HepG2 (cell line): ENCODE results near the gene APOL2. TPM values are rescaled to one million over a fixed set of nuclear protein-coding genes. Genes with fewer than 3 reads are reported as not detected.

ENCODE experiments used
- ATAC-seq: fragments of 200-7000 bp; cut with Tn5 transposase; 3 replicates; pipeline ENCODE4 v1.9.1; 2020; ENCODE audit warnings: mild to moderate bottlenecking, moderate library complexity
- BruUV-seq: library from RNA; stranded (reverse); fragments of 400-500 nt; replicated peaks from 2 replicates; lab custom pipeline; 2021; lab: Mats Ljungman, UMichigan
- CTCF ChIA-PET: fragments of 300-600 bp; formaldehyde crosslinking; extraction: SDS; loops from one replicate; lab custom pipeline; 2021; ENCODE audit warnings: low total read pairs, inconsistent platforms, low intra/inter-chr PET ratio; lab: Yijun Ruan, JAX
- POLR2A ChIA-PET: fragments of 350-600 bp; sonication (Branson Sonifier 250); formaldehyde crosslinking; loops from one replicate; lab custom pipeline; 2020; ENCODE audit warnings: antibody characterized with exemption, inconsistent platforms; lab: Yijun Ruan, JAX
- DNase-seq: peaks from one replicate; pipeline ENCODE4 v3.0.0-alpha.2; 2015; ENCODE audit warnings: low spot score
- FAIRE-seq: peaks from 3 replicates; lab custom pipeline; 2011; peaks lifted over from hg19 to GRCh38; lab: Jason Lieb, UNC
- H2AFZ ChIP-seq: one replicate; pipeline ENCODE4 v1.6.1; 2011; ENCODE audit warnings: low read length, inconsistent platforms
- H3K27ac ChIP-seq: fragments of 300-600 bp; 3 replicates; pipeline ENCODE4 v1.8.0; 2011; ENCODE audit warnings: mixed run types, mild to moderate bottlenecking, mixed read lengths, low read length, inconsistent platforms; ENCODE audit not compliant: insufficient read depth; ENCODE audit errors: extremely low read length
- H3K27me3 ChIP-seq, 2 experiments: fragments of 200-600 bp in 1 of 2; 2 replicates in 1 of 2; 3 replicates in 1 of 2; pipeline versions ENCODE4 v1.6.0 to v1.8.0; 2011; ENCODE audit warnings: low read length in 2 of 2, mild to moderate bottlenecking in 2 of 2, moderate library complexity in 2 of 2, inconsistent platforms in 1 of 2; ENCODE audit not compliant: insufficient read depth in 2 of 2, control insufficient read depth in 1 of 2
- H3K36me3 ChIP-seq, 2 experiments: fragments of 200-600 bp in 1 of 2; replicated peaks in 1 of 2; 2 replicates in 1 of 2; 3 replicates in 1 of 2; pipeline versions ENCODE4 v1.5.1 to v1.8.0; 2011; ENCODE audit warnings: low read length in 2 of 2, inconsistent platforms in 1 of 2; ENCODE audit not compliant: insufficient read depth in 2 of 2, control insufficient read depth in 1 of 2
- H3K4me1 ChIP-seq: 2 replicates; pipeline ENCODE4 v1.5.1; 2012; ENCODE audit warnings: low read length, inconsistent platforms; ENCODE audit not compliant: insufficient read depth
- H3K4me2 ChIP-seq: 2 replicates; pipeline ENCODE4 v1.6.0; 2011; ENCODE audit warnings: low read depth, low read length, inconsistent platforms
- H3K4me3 ChIP-seq, 3 experiments: fragments of 200-600 bp in 1 of 3; sonication (generic), shearing (Covaris generic) in 1 of 3; replicated peaks in 1 of 3; 2 replicates each; pipeline ENCODE4 v1.5.1; 2011 to 2016; ENCODE audit warnings: low read length in 3 of 3, inconsistent platforms in 2 of 3, low read depth in 2 of 3, mild to moderate bottlenecking in 2 of 3, control low read depth in 1 of 3, mixed read lengths in 1 of 3; ENCODE audit not compliant: insufficient read depth in 1 of 3
- H3K79me2 ChIP-seq: one replicate; pipeline ENCODE4 v1.6.1; 2011; ENCODE audit warnings: low read length, inconsistent platforms; ENCODE audit not compliant: insufficient read depth
- H3K9ac ChIP-seq: 2 replicates; pipeline ENCODE4 v1.6.0; 2011; ENCODE audit warnings: mild to moderate bottlenecking, low read depth, low read length, inconsistent platforms; ENCODE audit not compliant: insufficient read depth
- H3K9me3 ChIP-seq: 2 replicates; pipeline ENCODE4 v1.5.1; 2012; ENCODE audit warnings: mild to moderate bottlenecking, low read length
- H4K20me1 ChIP-seq: 2 replicates; pipeline ENCODE4 v1.6.0; 2011; ENCODE audit warnings: inconsistent platforms, mild to moderate bottlenecking, low read length, moderate library complexity; ENCODE audit not compliant: insufficient read depth
- HBP1 ChIP-seq: IDR thresholded peaks from 2 replicates; pipeline ENCODE4 v1.6.1; 2016; ENCODE audit warnings: low read depth, control low read depth
- NFIC ChIP-seq: IDR thresholded peaks from 2 replicates; pipeline ENCODE4 v1.6.1; 2012; ENCODE audit warnings: mild to moderate bottlenecking, low read length, inconsistent platforms
- NFYC ChIP-seq: IDR thresholded peaks from 2 replicates; pipeline ENCODE4 v1.6.1; 2016; ENCODE audit warnings: missing genetic modification reagents, missing compliant biosample characterization
- PPARG ChIP-seq: conservative IDR thresholded peaks from 2 replicates; pipeline ENCODE4 v1.6.1; 2016; ENCODE audit warnings: missing biosample characterization, missing genetic modification reagents
- SOX13 ChIP-seq, 3 experiments: fragments of 450-650 bp in 1 of 3; sonication (generic) in 1 of 3; formaldehyde crosslinking in 1 of 3; IDR thresholded peaks in 2 of 3; conservative IDR thresholded peaks in 1 of 3; 2 replicates each; pipeline versions ENCODE4 v1.5.0 to v1.6.1; 2016 to 2020; ENCODE audit warnings: antibody characterized with exemption in 1 of 3, mild to moderate bottlenecking in 1 of 3, missing compliant biosample characterization in 1 of 3, missing genetic modification reagents in 1 of 3, moderate library complexity in 1 of 3
- ZC3H4 ChIP-seq: sonication (generic); formaldehyde crosslinking; IDR thresholded peaks from 2 replicates; pipeline ENCODE4 v1.4.0; 2020; ENCODE audit warnings: missing genetic modification reagents, borderline replicate concordance
- ZNF460 ChIP-seq: sonication (generic); formaldehyde crosslinking; IDR thresholded peaks from 2 replicates; pipeline ENCODE4 v1.5.1; 2020; ENCODE audit warnings: missing genetic modification reagents, mild to moderate bottlenecking, borderline replicate concordance
- ZXDC ChIP-seq: sonication (generic); formaldehyde crosslinking; IDR thresholded peaks from 2 replicates; pipeline ENCODE4 v1.5.0; 2020; ENCODE audit warnings: mild to moderate bottlenecking, missing genetic modification reagents
- WGBS: methylation state at CpG from one replicate; pipeline ENCODE4 v1.1.6; 2017; ENCODE audit warnings: low lambda C conversion rate; 5-methylcytosine and 5-hydroxymethylcytosine counted together
- in situ Hi-C: cut with HindIII; loops from 2 replicates; pipeline ENCODE4 v1.10.0; 2017; ENCODE audit warnings: low pct_unique_long_range_greater_than_20kb; ENCODE audit not compliant: extremely low pct_ligation_motif_present
- intact Hi-C: fragments of 100-400 bp; cut with micrococcal nuclease; formaldehyde crosslinking; loops from one replicate; pipeline ENCODE4 v1.10.0; 2022; ENCODE audit not compliant: unreplicated experiment
- polyA plus RNA-seq, 8 experiments: library from polyadenylated mRNA; depleted of rRNA in 3 of 8; stranded (reverse) in 7 of 8; unstranded in 1 of 8; fragments of >200 nt; fragmentation: Illumina TruSeq in 4 of 8; extraction: Trizol in 4 of 8; gene quantifications; 2 replicates each; pipeline versions ENCODE4 v1.2.1 to v1.2.3, GENCODE V29; 2011 to 2016; ENCODE audit warnings: low read depth in 4 of 8, missing spikeins in 1 of 8, mixed read lengths in 1 of 8; ENCODE audit not compliant: insufficient read depth in 1 of 8
- total RNA-seq, 5 experiments: library from RNA; depleted of rRNA; stranded (reverse); fragments of >200 nt; fragmentation: Illumina TruSeq; extraction: Trizol; gene quantifications; 2 replicates each; pipeline ENCODE4 v1.2.3, GENCODE V29; 2016; ENCODE audit warnings: low read depth in 1 of 5
- TF ChIP-seq, protein P1 (sequence below): sonication (generic); formaldehyde crosslinking; IDR thresholded peaks from 2 replicates; pipeline ENCODE4 v1.5.0; 2020; ENCODE audit warnings: missing genetic modification reagents

The APOL2 gene
- total and polyA plus RNA-seq, 2 of the 13 experiments (the other 11 are each of a cell fraction or from before 2014, with no cell fraction given): 28.7 to 51.2 TPM

GRCh38 chr22:36194385-36194784 is 44.9 kb downstream of the APOL2 start (continued):
- TF ChIP-seq HBP1 (CRISPR knock-in tag): no peak
- TF ChIP-seq NFYC (CRISPR knock-in tag): no peak
- TF ChIP-seq ZXDC (CRISPR knock-in tag): no peak
- TF ChIP-seq, all 625 proteins: peak for 0

DNA sequence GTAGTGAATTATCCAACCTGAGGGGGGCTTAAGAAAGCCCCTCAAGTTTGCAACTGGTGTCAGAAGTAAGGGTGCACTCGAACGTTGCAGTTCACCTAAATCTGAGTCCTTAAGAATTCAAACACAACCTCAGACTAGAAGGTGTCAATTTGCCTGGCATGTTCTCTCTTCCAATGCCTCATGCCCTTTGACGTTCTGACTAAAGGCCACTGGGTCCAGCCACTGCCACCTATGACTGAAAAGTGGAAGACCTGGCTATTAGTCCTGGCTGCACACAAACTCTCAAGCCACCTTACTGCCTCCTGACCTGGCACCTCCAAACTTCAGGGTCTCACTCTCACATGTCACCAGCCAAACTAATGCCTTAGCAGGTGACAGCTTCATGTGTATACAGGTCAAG is 45.8 kb downstream of the APOL2 start:
- POLR2A ChIA-PET: no interaction called here
- no peaks in the 10 kb centered on the region for H3K36me3 ChIP-seq
- in situ Hi-C loops: no loop called here
- no peak overlapping the region for H2AFZ ChIP-seq
- WGBS: 28% methylated on average over 3 of the region's 3 CpGs
- ATAC-seq (no peak), DNase-seq (no peak)
- intact Hi-C loops: no loop called here
- no peaks in the 10 kb centered on the region for H3K9me3 ChIP-seq
- no peaks in the 10 kb centered on the region for H4K20me1 ChIP-seq
- CTCF ChIA-PET: interaction anchor here (2.5 to 3.1 kb wide), 2 partner anchors 28 to 93 kb away, joined by 14 to 22 read pairs; no protein-coding TSS in a partner anchor
- H3K9ac ChIP-seq: no peak overlapping the region
- H3K4me2 ChIP-seq: no peak overlapping the region
- H3K4me1 ChIP-seq: peaks cover 24% of the 10 kb centered on the region
- no TSS peak for BruUV-seq
- H3K27me3 ChIP-seq: no peaks in the 10 kb centered on the region
- H3K27ac ChIP-seq: no peak overlapping the region
- TF ChIP-seq SOX13 (IDR thresholded peaks at IDR 0.05) (no peak), SOX13 (CRISPR knock-in tag; conservative IDR thresholded peaks at IDR 0.05 in 1 of 2, IDR thresholded peaks at IDR 0.05 in 1 of 2) (no peak), NFIC (no peak), PPARG (CRISPR knock-in tag) (no peak), ZNF460 (CRISPR knock-in tag) (no peak), ZC3H4 (CRISPR knock-in tag) (no peak)
- TF ChIP-seq, protein P1, sequence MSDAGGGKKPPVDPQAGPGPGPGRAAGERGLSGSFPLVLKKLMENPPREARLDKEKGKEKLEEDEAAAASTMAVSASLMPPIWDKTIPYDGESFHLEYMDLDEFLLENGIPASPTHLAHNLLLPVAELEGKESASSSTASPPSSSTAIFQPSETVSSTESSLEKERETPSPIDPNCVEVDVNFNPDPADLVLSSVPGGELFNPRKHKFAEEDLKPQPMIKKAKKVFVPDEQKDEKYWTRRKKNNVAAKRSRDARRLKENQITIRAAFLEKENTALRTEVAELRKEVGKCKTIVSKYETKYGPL (CRISPR knock-in tag): no peak
- TF ChIP-seq, all 625 proteins: peak for 0
- Histone ChIP-seq H3K4me3 (no peak overlapping the region), H3K79me2 (no peaks in the 10 kb centered on the region)
- FAIRE-seq: no peak
